Endometrium (tissue), 2 donors: ENCODE data around the gene PISD.

Source experiments
- FAIRE-seq: peaks from 2 replicates; lab custom pipeline; 2012; peaks lifted over from hg19 to GRCh38; lab: Jason Lieb, UNC
- donor health status: control.
- donor health status: control.

Gene PISD

DNA sequence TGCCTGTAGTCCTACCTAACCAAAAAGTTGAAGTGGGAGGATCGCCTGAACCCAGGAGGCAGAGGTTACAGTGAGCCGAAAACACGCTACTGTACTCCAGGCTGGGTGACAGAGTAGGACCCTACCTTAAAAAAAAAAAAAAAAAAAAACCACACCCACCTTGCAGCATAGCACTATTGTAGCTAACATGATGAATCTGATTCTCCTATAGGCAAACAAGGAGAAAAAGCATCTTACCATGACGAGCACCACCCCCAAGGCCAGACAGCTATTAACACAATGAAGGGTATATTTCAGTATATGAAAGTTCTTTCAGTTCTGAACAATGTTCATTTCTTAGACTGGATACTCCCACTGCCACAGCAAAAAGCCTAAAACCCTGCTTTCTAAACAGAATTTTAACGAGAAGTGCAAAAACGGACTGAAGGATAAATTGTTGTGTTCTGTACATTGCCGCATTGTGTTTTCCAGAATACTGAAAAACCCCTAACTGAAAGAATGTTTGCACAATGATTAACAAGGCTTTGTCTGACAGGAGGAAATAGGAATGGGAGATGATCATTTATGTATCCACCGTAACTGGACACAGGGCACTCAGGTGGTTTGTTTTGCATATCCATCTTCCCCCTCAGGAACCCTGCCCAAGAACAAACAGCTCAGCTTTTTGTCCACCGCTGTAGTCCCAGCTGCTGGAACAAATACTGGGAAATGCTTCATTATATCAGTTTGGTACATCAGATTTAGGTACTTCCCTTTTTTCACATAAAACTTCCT, 8.9 kb downstream of the PISD start:
- FAIRE-seq: no peak

DNA sequence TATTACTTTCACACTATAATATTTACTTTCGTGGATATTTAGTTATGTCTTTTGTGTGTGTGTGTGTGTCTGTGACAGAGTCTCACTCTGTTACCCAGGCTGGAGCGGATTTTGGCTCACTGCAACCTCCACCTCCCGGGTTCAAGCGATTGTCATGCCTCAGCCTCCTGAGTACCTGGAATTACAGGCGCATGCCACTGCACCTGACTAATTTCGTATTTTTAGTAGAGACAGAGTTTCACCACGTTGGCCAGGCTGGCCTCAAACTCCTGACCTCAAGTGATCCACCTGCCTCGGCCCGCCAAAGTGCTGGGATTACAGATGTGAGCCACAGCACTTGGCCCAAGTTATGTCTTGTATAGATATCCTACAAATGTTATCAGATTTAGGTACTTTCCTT, 9.9 kb downstream of the PISD start:
- FAIRE-seq: no peak

DNA sequence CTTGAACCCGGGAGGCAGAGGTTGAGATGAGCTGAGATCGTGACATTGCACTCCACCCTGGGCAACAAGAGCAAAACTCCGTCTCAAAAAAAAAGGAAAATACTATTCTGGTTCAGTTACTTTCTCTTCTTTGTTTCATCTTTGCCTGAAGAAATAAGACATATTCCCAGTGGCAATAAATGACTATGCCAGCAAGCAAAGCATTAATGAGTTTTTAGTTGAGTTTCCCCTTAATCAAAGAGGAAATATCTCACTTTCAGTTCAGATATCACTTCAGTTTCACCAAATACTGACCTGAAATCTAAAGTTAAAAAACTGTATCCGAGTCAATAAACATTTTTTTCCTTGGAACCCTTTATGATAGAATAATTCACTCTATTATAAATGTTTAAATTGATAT, 10.4 kb downstream of the PISD start:
- no peak for FAIRE-seq

DNA sequence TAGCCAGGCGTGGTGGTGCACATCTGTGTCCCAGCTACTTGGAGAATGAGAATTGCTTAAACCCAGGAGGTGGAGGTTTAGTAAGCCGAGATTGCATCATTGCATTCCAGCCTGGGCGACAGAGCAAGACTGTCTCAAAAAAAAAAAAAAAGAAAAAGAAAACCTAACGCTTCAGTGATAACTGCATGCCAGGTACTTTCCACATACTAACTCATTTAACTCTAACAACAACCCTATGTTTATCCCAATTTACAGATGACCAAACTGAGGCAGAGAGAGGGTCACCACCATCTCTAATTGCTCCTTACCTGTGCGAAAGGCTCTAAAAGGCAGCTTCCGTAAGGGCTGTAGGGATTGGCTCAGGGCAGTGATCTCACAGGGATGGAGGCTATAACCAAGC, 11.6 kb downstream of the PISD start:
- no peak for FAIRE-seq

DNA sequence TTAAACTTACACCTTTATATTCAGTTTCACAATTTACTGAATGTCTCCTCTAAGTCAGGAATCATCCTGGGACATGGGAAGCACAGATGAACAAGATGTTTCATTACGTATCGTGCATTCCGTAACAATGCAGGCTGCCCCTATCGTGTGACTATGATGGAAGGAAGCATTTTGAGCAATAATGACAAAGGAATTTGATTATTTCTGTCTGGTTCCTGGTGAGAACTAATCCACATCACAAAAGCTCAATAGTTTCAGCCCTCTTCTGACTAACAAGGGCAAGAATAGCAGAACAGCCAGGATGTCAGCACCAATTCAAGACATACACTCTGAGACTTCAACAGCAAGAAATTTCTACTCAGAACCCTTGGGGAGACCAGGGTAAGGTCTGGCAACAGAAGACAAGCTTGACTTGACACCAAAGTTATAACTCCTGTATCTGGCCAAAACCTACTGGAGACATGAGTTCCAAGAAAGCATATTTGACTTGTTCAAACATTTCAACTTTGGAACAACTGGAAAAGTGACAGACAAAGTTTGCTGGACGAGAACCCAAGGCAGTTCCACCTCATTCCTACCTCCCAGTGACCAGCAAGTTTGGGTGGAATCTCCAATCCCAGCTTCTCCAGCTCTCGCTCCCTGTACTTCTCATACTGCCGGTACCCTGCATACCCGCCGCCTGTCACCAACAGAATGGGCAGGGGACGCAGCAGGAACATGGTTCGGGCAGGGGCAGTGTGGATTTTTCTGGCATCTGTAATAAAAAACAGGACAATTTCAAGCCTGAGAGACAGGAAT, 14.3 kb downstream of the PISD start:
- no peak for FAIRE-seq

DNA sequence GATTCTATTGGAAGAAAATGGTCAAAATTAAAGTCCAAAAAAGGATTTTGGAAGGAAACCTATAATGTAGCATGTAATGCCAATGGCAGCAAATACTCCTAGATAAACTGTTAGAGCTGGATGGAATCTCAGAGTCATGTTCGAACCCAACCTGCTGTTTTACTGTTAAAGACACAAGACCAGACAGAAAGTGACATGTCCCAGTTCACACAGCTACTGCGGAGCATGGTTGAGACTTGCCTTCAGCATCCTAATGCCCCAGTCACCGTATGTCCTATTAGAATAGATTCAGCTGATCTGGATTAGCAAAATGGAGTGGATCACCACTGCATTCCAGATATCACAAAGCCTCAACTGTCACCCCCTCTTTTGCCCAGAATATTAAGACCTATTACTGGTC, 14.9 kb downstream of the PISD start:
- FAIRE-seq: no peak

DNA sequence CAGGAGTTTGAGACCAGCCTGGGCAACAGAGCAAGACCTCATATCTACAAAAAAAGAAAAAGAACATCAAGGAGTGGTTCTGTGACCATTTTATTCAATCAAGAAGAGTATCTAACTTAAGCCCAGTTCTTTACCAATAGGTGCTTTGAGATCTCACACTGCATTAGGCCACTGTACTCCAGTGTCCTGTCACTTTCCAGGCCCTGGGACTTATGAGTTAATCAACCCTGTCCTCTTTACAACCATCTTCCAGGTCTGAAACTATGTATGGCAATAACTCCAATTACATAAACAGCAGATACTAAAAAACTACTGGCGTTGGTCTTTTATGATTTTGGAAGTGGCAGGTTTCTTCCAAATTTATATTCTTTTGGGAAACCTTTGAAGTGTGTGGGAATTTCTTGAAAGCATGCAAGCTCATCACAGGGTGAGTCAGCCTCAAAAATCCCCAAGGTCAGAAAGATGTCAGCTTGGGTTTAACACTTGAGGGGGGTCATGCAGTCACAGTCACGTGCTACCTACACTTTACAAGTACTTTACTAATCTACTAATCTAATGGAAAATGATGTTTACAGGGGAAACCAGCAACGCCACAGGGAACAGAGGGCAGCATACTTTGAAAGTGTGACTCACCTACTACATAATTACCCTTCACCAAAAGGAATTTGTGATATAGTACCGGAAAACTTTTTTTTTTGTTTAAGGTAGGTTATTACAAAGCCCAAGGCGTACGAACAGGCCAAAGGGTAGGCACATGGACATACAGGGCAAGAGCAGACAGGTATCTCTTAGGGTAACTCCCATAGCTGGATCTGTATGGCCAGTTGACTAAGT, 15.6 kb downstream of the PISD start:
- no peak for FAIRE-seq

DNA sequence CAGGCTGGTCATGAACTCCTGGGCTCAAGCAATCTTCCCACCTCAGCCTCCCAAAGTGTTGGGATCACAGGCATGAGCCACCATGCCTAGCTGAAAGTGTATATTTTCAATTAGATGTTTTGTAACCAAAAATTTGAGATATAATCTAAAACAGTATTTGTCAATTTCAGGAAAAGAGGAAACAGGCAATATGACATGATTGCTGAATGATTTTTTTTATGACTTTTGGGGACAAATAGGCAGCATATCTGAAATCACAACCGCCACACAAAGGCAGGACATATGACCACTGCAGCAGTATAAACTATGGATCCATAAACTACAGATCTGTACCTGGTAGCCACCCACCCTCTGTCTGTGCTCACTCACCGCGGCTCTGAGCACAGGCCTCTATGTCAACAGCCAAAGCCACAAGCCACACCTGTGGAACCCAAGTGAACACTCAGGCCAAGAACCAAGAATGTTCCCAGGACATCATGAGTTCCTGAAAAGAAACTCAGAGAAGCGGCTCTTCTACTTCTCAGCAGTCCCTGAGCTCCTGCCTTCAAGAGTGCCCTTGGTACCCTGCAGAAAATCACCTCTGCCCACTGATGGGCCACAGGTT, 22.5 kb downstream of the PISD start:
- FAIRE-seq: no peak

DNA sequence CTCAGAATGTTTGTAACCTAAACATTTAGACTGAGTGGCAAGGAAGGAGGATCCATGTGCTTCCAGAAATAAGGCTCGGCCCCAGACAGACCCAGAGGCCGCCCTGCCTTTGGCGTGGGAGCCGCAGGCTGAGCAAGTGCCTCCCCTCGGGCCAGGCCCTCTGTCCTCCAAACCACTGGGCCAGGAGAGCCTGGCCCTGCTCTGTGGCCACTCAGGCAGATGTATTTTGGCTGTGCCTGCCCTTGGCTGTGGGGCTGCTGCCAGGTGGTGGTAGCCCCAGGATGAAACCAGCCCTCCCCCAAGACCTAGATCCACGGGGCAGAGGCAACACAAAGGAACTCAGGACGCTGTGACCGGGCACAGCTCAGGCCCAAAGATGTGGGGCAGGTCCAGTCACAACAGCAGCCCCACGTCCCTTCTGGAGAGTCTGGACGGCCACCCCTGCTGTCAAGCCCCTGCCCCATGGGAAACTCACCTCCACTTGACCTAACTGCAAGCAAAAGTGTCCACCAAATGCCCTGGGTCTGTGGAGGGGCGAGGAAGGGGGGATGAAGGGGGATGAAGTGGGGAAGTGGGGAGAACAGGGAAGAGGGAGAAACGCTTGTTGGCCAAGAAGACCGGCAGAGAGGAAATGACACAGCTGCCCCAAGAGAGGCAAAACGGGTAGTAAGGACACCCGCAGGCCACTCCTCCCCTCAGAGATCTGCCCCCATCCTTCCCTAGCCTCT, 24.0 kb downstream of the PISD start:
- FAIRE-seq: no peak

DNA sequence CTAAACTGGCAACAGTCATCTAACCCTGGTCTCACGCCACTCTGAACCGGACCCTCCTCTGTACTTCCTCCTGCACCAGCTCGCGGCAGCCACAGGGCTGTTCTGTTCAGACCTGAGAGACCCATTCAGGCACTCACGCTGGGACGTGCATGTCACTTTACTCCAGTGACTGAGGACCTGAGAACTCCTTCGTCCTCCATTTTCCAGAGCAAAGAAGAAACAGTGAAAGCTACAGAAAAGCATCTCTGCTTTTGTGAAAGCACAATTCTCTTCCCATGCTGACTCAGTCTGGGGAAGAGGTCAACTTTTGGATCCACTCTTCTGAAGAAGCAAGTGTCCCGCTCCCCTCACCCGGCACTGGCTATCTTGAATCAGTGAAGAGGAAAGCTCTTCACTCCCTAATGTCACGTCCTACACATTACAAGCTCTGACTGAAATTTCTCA, 24.5 kb downstream of the PISD start:
- no peak for FAIRE-seq

DNA sequence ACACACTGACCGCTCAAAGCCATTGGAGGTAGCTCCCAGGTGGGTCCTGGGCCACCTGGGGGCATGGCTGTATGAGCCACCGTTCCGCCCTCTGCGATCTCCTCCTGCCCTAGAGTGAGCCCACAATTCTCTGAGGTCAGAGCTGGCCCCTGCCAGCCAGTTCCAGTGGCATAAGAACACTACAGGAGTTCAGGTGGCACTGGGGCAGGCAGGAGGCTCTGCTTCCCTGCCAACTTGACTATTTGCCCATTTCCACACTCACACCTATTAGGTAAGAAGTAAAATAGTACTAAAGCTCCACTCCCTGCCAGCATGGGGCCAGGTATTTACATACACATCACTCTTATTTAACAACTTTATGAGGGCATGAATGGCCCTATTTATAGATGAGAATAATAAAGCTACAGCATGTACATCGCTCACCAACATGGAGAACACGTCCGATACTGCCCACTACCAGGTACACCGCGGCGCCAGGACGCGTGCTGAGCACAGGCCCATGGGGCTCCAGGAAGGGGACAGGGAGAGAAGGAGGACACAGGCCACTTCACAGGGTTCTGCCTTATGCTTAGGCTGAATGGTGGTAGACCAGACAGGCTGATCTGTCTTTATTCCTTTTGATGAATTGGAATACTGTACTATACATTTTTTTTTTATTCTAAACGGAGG, 26.2 kb downstream of the PISD start:
- no peak for FAIRE-seq

DNA sequence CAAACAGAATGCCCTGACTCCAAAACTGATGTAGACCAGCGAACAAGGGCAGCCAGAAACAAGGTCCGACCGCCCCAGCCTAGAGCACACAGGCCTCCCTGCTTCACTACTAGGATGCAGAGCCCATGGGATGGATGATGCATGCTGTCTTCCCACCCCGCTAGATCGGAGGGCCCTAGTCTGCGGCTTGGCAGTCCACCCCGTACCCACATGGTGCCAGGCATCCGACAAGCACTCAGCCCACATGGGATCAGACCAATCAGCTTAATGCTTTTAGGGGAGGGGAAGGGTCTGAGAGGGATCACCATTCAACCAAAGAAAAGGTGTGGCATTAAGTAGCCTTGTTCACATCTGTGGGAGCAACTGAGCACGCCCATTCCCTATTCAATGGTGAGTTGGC, 30.6 kb downstream of the PISD start:
- no peak for FAIRE-seq

DNA sequence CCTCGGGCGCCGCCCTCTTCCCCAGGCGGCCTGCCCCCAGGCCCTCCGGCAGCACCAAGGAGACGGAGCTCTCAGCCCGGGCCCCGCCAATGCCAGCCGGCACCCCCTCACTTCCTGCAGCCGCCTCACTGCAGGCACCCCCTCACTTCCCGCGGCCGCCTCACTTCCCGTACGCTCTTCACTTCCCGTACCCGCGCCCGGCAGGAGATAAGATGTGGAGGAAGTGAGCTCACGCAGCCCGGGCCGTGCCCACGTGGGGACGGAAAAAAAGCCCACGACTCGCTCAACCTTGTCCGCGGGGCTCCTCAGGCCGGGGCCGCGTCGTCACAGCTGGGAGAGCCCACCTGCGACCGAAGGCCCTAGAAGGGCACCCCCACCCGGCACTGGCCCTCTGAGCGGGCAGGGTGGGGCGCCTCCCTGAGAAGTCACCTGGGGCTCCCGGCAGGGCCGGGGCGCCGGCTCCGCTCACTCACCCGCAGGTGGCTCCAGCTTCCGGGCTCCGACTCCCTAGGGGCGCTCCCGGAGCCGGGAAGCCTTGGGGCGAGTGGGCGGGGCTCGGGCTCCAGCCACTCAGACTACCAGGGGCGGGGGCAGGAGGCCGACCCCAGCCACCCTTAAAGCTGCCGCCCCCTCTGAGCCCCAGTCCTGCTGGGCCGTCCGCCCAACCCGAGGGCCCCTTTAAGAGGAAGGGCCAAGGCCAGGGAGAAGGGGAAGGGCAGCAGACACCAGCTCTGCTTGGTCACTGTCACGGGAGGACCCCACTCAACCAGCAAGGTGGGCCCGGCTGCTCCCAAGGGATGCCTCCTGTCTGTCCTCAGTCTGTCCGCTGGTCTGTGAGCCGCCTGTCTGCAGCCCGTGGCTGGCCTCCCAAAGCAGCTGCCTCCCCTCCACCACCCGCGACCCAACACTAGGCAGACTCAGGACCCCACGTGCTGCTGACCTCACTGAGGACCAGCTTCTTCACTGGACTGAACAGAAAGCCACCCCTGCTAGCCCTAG, 31.4 kb downstream of the PISD start:
- no peak for FAIRE-seq

DNA sequence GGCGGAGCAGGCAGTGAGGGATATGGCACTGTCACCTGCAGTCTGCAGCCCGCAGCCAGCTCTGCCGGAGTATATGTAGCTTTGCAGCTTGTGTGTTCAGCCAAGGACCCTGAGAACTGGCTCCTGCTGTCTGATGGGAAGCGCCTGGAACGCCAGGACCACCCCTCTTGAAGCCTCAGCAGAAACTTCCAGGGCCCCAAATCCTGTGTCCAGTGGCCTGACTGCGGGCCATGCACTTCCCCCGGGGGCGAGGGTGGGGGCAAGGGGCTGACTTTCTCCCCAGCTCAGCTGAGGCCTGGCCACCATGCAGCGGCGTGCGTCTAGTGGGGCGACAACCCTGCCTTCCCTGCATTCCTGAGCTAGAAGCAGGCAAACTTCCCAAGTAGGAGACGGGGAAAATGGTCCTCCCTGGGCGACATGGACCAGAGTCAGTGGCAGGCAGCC, 32.3 kb downstream of the PISD start:
- no peak for FAIRE-seq

DNA sequence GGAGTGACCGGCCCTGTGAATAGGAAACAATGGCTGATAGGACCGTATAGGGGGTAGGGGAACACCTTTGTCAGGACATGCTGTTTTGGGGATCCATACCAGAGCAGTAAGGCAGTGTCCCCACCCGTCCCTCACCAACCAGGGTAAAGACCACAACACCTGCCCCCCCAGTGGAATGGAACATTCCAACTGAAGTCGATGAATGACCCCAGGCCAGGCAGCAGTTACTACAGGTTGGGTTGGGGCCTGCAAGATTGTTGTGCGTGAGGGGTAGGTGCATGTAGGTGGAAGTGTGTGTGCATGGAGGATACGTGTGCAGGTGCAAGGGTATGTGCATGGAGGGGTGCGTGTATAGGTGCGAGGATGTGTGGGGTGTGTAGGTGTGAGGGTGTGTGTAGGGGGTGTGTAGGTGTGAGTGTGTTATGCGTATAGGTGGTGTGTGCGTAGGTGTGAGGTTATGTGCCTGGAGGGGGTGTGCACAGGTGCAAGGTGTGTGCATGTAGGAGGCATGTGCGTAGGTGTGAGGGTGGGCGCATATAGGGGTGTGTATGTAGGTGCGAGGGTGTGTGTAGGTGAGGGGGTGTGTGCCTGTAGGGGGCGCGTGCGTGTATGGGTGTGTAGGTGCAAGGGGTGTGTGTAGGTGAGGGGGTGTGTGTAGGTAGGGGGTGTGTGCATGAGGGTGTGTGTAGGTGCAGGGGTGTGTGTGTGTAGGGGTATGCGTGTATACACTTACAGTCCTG, 32.9 kb downstream of the PISD start:
- no peak for FAIRE-seq

DNA sequence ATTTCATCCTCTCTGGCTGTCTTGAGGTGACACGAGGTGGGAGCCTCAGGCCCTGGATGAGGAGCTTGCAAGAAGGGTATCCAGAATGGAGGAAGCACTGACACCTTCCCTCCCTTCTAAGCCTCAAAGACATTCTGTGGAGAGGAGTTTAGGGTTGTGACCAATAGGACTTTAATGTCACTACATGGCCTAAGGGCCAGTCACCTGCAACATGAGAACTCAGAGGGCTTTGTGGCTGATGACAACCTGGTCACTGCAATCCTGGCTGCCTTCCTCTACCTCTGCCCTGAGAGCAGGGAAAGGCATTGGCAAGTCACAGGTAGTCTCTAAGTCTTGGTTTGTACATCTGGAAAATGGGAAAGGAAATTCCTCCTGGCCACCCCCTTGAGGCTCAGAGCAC, 33.7 kb downstream of the PISD start:
- no peak for FAIRE-seq

DNA sequence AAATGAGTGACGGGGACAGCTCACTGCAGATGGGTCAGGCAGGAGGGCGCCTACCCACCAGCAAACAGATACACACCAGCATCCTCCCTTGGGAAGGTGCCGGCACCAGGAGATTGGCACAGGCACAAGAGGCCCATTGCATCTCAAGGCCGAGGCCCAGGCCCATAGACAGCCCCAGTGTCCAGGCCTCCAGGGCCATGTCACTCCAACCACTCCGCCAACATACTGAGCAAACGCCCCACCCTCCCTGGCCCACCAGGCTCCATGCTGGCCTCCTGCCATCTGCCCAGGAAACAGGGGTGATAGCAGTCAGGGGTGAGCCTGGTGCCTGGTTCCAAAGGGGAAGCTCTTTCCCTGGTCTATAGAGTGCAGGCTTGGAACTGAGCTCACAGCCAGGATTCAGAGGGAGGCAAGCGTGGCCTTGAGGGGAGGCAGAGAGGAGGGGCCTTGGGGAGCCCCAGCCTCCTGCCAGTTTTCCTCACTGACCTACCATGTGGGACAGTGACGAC, 34.7 kb downstream of the PISD start:
- no peak for FAIRE-seq

DNA sequence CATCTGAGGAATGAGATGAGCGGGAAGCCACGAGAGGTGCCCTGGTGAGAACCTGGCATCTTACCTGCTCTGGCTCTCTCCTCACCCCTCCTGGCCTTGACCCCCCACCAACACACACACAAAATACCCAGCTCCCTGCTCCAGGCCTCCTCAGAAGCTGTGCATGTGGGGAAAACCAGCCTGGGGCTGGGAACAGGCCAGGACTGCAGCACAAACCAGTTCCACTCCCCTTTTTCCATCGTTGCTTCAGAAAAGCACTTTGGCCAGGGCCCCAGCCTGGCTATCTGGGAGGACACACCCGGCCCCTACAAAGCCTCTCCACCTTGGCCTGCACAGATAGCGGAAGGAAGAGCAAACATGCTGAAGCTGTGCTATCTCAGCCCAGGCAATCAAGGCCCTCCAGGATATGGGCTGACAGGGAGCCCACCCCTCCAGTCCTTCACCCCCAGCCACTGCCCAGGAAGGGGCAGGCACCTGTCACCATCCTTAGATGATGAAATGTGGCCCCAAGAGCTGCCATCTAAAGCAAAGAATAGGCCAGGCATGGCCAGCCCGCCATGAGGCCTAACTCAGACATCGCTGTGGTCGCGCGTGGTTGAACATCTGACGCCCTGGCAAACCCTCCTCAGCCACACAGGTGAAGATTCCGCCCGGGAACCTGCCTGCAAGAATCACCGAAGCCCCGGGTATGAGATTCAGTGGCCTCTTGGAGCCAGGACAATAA, 35.4 kb downstream of the PISD start:
- FAIRE-seq: no peak
